HG02763 (cell line): ENCODE data around the gene PCNX3.
"Not testable (repeated sequence)": the region's sequence is repeated elsewhere in the genome, so short reads cannot be mapped to it uniquely, and the experiment has no call there.

Experiments used
- ATAC-seq: cut with Tn5 transposase; IDR thresholded peaks from one replicate; pipeline ENCODE4 v1.9.1; 2021; ENCODE audit warnings: mild to moderate bottlenecking, moderate library complexity; ENCODE audit not compliant: unreplicated experiment

Gene PCNX3

DNA sequence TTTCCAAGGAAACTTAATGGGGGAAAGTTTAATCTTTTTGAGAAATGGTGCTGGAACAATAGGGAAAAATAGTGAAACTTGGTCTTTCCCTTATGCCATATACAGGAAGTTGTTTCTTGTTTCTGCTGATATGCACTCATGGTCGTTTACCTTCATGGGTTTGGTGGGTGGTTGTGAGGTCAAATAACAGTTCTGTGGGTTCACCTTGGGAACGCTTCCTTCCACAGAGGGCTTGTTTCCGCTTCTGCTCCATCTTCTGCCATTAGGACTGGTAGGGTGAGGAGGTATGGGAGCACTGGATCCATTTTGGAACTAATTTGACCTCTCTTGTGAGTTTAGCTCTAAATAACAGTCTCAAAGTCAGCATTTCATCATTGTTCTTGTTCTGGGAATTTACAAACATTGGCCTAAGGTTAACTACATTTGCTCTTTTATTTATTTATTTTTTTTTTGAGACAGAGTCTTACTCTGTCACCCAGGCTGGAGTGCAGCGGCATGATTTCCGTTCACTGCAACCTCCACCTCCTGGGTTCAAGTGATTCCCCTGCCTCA lies 64.7 kb downstream of the PCNX3 start:
- no peak for ATAC-seq

DNA sequence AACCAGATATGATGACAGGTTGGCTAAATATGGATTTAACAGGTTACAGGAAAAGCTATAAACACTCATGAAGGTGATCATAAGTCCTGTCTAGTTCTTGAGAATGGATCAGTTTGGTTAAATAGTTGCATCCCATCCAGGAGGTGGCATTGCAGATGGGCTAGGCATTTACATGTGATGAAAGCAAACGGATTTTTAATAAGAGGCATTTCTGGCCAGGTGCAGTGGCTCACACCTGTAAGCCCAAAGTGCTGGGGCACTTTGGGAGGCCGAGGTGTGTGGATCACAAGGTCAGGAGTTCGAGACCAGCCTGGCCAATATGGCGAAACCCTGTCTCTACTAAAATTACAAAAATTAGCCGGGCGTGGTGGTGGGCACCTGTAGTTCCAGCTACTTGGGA lies 67.9 kb downstream of the PCNX3 start:
- ATAC-seq, result not testable (repeated sequence)

DNA sequence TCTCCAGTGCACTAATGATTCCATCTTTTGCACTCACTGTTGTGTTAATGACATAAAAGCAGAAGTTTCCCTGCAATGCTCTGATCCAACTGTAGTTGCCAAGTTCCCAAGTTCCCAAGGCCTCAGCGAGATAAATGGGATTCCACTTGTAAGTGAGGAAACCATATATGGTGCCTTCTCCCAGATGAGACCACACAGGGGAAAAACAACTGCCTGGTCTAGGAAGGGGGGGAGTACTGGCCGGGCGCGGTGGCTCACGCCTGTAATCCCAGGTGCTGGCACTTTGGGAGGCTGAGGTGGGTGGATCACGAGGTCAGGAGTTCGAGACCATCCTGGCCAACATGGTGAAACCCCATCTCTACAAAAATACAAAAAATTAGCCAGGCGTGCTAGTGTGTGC lies 70.4 kb downstream of the PCNX3 start:
- no peak for ATAC-seq
